WTC11 (cell line): Measurements from ENCODE around the gene LIX1L. TPM values are rescaled to one million over a fixed set of nuclear protein-coding genes. Genes with fewer than 3 reads are reported as not detected.

ENCODE experiments used
- ATAC-seq: fragments of 200-7000 bp; cut with Tn5 transposase; 2 replicates; pipeline ENCODE4 v1.10.0; 2021; ENCODE audit warnings: mild to moderate bottlenecking, moderate library complexity
- CTCF ChIA-PET: fragments of 300-600 bp; sonication (Branson Sonifier 250); formaldehyde crosslinking; loops from one replicate; lab custom pipeline; 2021; ENCODE audit warnings: antibody characterized with exemption; lab: Charles Lee
- POLR2A ChIA-PET: fragments of 350-600 bp; sonication (Branson Sonifier 250); formaldehyde crosslinking; loops from one replicate; lab custom pipeline; 2021; ENCODE audit warnings: antibody characterized with exemption; lab: Charles Lee
- DNase-seq: peaks from one replicate; pipeline ENCODE4 v3.0.0; 2021; ENCODE audit warnings: low spot score
- H3K27ac Mint-ChIP-seq: 2 replicates; pipeline ENCODE4 v1.8.0; 2021; ENCODE audit warnings: mixed read lengths
- H3K27me3 Mint-ChIP-seq: 2 replicates; pipeline ENCODE4 v1.8.0; 2021; ENCODE audit warnings: low read depth, mild to moderate bottlenecking, moderate library complexity, mixed read lengths
- H3K36me3 Mint-ChIP-seq: 2 replicates; pipeline ENCODE4 v1.8.0; 2021; ENCODE audit warnings: mixed read lengths
- H3K4me1 Mint-ChIP-seq: 2 replicates; pipeline ENCODE4 v1.8.0; 2022; ENCODE audit warnings: mixed read lengths
- H3K4me3 Mint-ChIP-seq: 2 replicates; pipeline ENCODE4 v1.8.0; 2021; ENCODE audit warnings: mild to moderate bottlenecking, moderate library complexity, mixed read lengths
- H3K9me3 Mint-ChIP-seq: 2 replicates; pipeline ENCODE4 v1.8.0; 2021; ENCODE audit warnings: mixed read lengths
- AFF4 ChIP-seq: sonication (generic); formaldehyde crosslinking; IDR thresholded peaks from 2 replicates; pipeline ENCODE4 v1.8.1; 2023; ENCODE audit warnings: mild to moderate bottlenecking, missing genetic modification reagents, borderline replicate concordance
- ATF1 ChIP-seq: sonication (generic); formaldehyde crosslinking; IDR thresholded peaks from 2 replicates; pipeline ENCODE4 v1.8.1; 2023; ENCODE audit warnings: mild to moderate bottlenecking, moderate library complexity, missing genetic modification reagents
- ATF3 ChIP-seq: sonication (generic); formaldehyde crosslinking; conservative IDR thresholded peaks from 2 replicates; pipeline ENCODE4 v1.8.1; 2022; ENCODE audit warnings: mild to moderate bottlenecking, missing genetic modification reagents
- CREB1 ChIP-seq: sonication (generic); formaldehyde crosslinking; IDR thresholded peaks from 2 replicates; pipeline ENCODE4 v1.8.0; 2023; ENCODE audit warnings: mild to moderate bottlenecking, missing genetic modification reagents
- CREM ChIP-seq: sonication (generic); formaldehyde crosslinking; IDR thresholded peaks from 2 replicates; pipeline ENCODE4 v1.8.1; 2022; ENCODE audit warnings: mild to moderate bottlenecking, missing genetic modification reagents, moderate library complexity
- CTCF ChIP-seq: fragments of 200-600 bp; IDR thresholded peaks from 2 replicates; pipeline ENCODE4 v1.8.0; 2022; ENCODE audit warnings: antibody characterized with exemption
- ELF4 ChIP-seq: sonication (generic); formaldehyde crosslinking; IDR thresholded peaks from 2 replicates; pipeline ENCODE4 v1.8.1; 2022; ENCODE audit warnings: low read depth, mild to moderate bottlenecking, moderate library complexity, missing genetic modification reagents
- FOXJ3 ChIP-seq: sonication (generic); formaldehyde crosslinking; IDR thresholded peaks from 2 replicates; pipeline ENCODE4 v1.9.0; 2021; ENCODE audit warnings: missing genetic modification reagents, mild to moderate bottlenecking, borderline replicate concordance
- FOXP1 ChIP-seq: sonication (generic); formaldehyde crosslinking; IDR thresholded peaks from 2 replicates; pipeline ENCODE4 v1.8.0; 2022; ENCODE audit warnings: missing genetic modification reagents, mild to moderate bottlenecking, moderate library complexity, borderline replicate concordance
- GABPB1 ChIP-seq: sonication (generic); formaldehyde crosslinking; IDR thresholded peaks from 2 replicates; pipeline ENCODE4 v1.8.1; 2023; ENCODE audit warnings: mild to moderate bottlenecking, missing genetic modification reagents
- GRHL2 ChIP-seq: fragments of 250-450 bp; sonication (Bioruptor Pico); IDR thresholded peaks from 2 replicates; pipeline ENCODE4 v1.8.0; 2022; ENCODE audit warnings: mild to moderate bottlenecking, moderate library complexity; ENCODE audit not compliant: insufficient replicate concordance, severe bottlenecking
- HMGA2 ChIP-seq: fragments of 250-450 bp; sonication (Bioruptor Pico); IDR thresholded peaks from 2 replicates; pipeline ENCODE4 v1.4.0; 2021; ENCODE audit warnings: mild to moderate bottlenecking, moderate library complexity
- KAT7 ChIP-seq: sonication (generic); formaldehyde crosslinking; IDR thresholded peaks from 2 replicates; pipeline ENCODE4 v1.8.1; 2023; ENCODE audit warnings: missing genetic modification reagents, mild to moderate bottlenecking, borderline replicate concordance
- MYBL2 ChIP-seq: sonication (generic); formaldehyde crosslinking; IDR thresholded peaks from 2 replicates; pipeline ENCODE4 v1.8.1; 2023; ENCODE audit warnings: mild to moderate bottlenecking, moderate library complexity, missing genetic modification reagents
- NFATC4 ChIP-seq: fragments of 250-450 bp; sonication (Bioruptor Pico); IDR thresholded peaks from 2 replicates; pipeline ENCODE4 v1.9.0; 2021; ENCODE audit warnings: mild to moderate bottlenecking
- TEAD4 ChIP-seq: sonication (generic); formaldehyde crosslinking; IDR thresholded peaks from 2 replicates; pipeline ENCODE4 v1.8.0; 2022; ENCODE audit warnings: mild to moderate bottlenecking, missing genetic modification reagents
- ZNF281 ChIP-seq: sonication (generic); formaldehyde crosslinking; IDR thresholded peaks from 2 replicates; pipeline ENCODE4 v1.8.0; 2023; ENCODE audit warnings: mild to moderate bottlenecking, missing genetic modification reagents
- ZNF317 ChIP-seq: sonication (generic); formaldehyde crosslinking; IDR thresholded peaks from 2 replicates; pipeline ENCODE4 v1.8.1; 2023; ENCODE audit warnings: low read depth, mild to moderate bottlenecking, moderate library complexity, missing genetic modification reagents, borderline replicate concordance
- total RNA-seq: library from RNA; stranded (reverse); gene quantifications from 3 replicates; pipeline ENCODE4 v1.2.3, GENCODE V29; 2021
- TF ChIP-seq, protein P1 (sequence below): sonication (generic); formaldehyde crosslinking; IDR thresholded peaks from 2 replicates; pipeline ENCODE4 v1.8.1; 2023; ENCODE audit warnings: mild to moderate bottlenecking, missing genetic modification reagents, moderate library complexity
- TF ChIP-seq, protein P2 (sequence below): fragments of 250-450 bp; sonication (Bioruptor Pico); IDR thresholded peaks from 2 replicates; pipeline ENCODE4 v1.9.0; 2021; ENCODE audit warnings: moderate library complexity, mild to moderate bottlenecking, inconsistent platforms, borderline replicate concordance
- TF ChIP-seq, protein P3 (sequence below): sonication (generic); formaldehyde crosslinking; IDR thresholded peaks from 2 replicates; pipeline ENCODE4 v1.8.0; 2022; ENCODE audit warnings: mild to moderate bottlenecking, missing genetic modification reagents
- TF ChIP-seq, protein P4 (sequence below): fragments of 250-450 bp; sonication (Bioruptor Pico); IDR thresholded peaks from 2 replicates; pipeline ENCODE4 v1.8.0; 2021; ENCODE audit warnings: mild to moderate bottlenecking

LIX1L gene
- total RNA-seq, 1 experiment from 2014 or later, result 3.0 TPM

- DNase-seq, result no peak
- CTCF ChIA-PET, result interaction anchor here (0.6 to 3.4 kb wide), 3 partner anchors 12 to 19 kb away, joined by 3 to 14 read pairs (median 7); no protein-coding TSS in a partner anchor
- ATAC-seq, result no peak
- Mint-ChIP-seq H3K27ac (peak overlapping the region; percentile 97), H3K36me3 (peaks cover 41% of the 10 kb centered on the region), H3K4me1 (peaks cover 71% of the 10 kb centered on the region), H3K9me3 (no peaks in the 10 kb centered on the region), H3K4me3 (peak overlapping the region; percentile 98), H3K27me3 (no peaks in the 10 kb centered on the region)
- TF ChIP-seq CREB1 (no peak), ATF1 (CRISPR knock-in tag) (no peak), FOXJ3 (CRISPR knock-in tag) (no peak), ZNF317 (CRISPR knock-in tag) (no peak), HMGA2 (no peak), GABPB1 (CRISPR knock-in tag) (no peak), ATF3 (no peak), MYBL2 (no peak), ZNF281 (no peak)
- TF ChIP-seq, protein P1, sequence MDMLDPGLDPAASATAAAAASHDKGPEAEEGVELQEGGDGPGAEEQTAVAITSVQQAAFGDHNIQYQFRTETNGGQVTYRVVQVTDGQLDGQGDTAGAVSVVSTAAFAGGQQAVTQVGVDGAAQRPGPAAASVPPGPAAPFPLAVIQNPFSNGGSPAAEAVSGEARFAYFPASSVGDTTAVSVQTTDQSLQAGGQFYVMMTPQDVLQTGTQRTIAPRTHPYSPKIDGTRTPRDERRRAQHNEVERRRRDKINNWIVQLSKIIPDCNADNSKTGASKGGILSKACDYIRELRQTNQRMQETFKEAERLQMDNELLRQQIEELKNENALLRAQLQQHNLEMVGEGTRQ, result no peak
- TF ChIP-seq, protein P2, sequence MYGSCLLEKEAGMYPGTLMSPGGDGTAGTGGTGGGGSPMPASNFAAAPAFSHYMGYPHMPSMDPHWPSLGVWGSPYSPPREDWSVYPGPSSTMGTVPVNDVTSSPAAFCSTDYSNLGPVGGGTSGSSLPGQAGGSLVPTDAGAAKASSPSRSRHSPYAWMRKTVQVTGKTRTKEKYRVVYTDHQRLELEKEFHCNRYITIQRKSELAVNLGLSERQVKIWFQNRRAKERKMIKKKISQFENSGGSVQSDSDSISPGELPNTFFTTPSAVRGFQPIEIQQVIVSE (CRISPR knock-in tag), result no peak
- TF ChIP-seq, protein P3, sequence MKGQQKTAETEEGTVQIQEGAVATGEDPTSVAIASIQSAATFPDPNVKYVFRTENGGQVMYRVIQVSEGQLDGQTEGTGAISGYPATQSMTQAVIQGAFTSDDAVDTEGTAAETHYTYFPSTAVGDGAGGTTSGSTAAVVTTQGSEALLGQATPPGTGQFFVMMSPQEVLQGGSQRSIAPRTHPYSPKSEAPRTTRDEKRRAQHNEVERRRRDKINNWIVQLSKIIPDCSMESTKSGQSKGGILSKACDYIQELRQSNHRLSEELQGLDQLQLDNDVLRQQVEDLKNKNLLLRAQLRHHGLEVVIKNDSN (CRISPR knock-in tag), result no peak
- POLR2A ChIA-PET, result interaction anchor here (1.1 to 1.2 kb wide), 2 partner anchors 16 to 38 kb away, joined by 3 read pairs; partner anchors contain the start of gene LIX1L
These were observed 38.2 kb upstream of the LIX1L start for GRCh38 chr1:145995964-145996432.

GRCh38 chr1:145995148-145995881 is 37.5 kb upstream of the LIX1L start:
- peaks cover 41% of the 10 kb centered on the region for H3K36me3 Mint-ChIP-seq
- CTCF ChIA-PET, result interaction anchor here (1.3 to 3.4 kb wide), 3 partner anchors 16 to 19 kb away, joined by 3 to 14 read pairs (median 7); no protein-coding TSS in a partner anchor
- POLR2A ChIA-PET, result interaction anchor here (1.1 to 1.2 kb wide), 2 partner anchors 15 to 37 kb away, joined by 3 read pairs; partner anchors contain the start of gene LIX1L
- H3K4me1 Mint-ChIP-seq, result peaks cover 77% of the 10 kb centered on the region
- H3K27ac Mint-ChIP-seq, result peak overlapping the region; percentile 97
- DNase-seq, result no peak
- no peaks in the 10 kb centered on the region for H3K9me3 Mint-ChIP-seq
- H3K27me3 Mint-ChIP-seq, result no peaks in the 10 kb centered on the region
- H3K4me3 Mint-ChIP-seq, result peak overlapping the region; percentile 98
- ATAC-seq, result no peak
- TF ChIP-seq GRHL2 (CRISPR knock-in tag) (no peak), ELF4 (CRISPR knock-in tag) (no peak), FOXP1 (no peak), CTCF (no peak), TEAD4 (no peak), AFF4 (CRISPR knock-in tag) (no peak), KAT7 (CRISPR knock-in tag) (no peak), CREM (CRISPR knock-in tag) (no peak), NFATC4 (no peak)
- TF ChIP-seq, protein P4, sequence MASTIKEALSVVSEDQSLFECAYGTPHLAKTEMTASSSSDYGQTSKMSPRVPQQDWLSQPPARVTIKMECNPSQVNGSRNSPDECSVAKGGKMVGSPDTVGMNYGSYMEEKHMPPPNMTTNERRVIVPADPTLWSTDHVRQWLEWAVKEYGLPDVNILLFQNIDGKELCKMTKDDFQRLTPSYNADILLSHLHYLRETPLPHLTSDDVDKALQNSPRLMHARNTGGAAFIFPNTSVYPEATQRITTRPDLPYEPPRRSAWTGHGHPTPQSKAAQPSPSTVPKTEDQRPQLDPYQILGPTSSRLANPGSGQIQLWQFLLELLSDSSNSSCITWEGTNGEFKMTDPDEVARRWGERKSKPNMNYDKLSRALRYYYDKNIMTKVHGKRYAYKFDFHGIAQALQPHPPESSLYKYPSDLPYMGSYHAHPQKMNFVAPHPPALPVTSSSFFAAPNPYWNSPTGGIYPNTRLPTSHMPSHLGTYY (CRISPR knock-in tag), result no peak
